ENCODE results near the gene COL15A1. TPM values are rescaled to one million over a fixed set of nuclear protein-coding genes. Genes with fewer than 3 reads are reported as not detected.

COL15A1 gene
- total and polyA plus RNA-seq, 2 donors (not counting 1 experiment from before 2014, with no cell fraction given), result not detected

DNA sequence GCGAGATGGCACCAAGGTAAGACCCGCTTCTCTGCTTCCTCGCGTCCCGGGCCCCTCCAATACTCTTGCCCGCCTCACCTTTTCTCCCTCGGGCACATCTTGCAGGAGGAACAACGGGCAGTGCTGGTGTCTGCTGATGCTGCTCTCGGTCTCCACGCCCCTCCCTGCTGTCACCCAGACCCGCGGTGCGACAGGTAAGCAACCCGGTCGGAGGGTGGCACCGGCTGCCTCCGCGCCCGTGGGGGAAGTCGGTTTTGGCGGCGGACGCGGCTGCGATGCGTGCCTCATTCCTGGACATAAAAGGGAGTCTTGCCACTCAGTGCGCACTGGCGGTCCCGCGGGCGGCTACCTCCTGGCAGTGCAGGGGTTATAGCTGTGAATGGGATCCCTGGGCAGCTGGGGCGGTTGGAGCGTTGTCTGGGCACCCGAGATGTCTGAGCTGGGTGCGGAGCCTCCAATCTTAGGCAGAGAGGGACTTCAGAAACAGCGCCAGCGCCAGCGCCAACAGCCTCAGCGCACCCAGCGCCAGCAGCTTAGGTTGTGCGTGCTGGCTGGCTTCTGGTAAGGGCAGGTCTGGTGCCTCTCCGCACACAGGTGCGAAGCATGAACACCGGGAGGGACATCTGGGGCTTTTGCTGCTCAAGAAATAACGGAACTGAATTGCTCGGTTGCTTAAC, 488 bp downstream of the COL15A1 start:
- Histone ChIP-seq H3K9ac (ENCODE audit: low read length) (no peak overlapping the region), H3K79me2 (ENCODE audit: control insufficient read depth, insufficient read depth, low read length) (no peaks in the 10 kb centered on the region), H3K4me3 (ENCODE audit: control extremely low read depth in 1 of 5, extremely low read depth in 1 of 5, insufficient read depth in 1 of 5, low read depth in 2 of 5, low read length in 4 of 5) (no peak overlapping the region), H3K4me1 (ENCODE audit: control insufficient read depth in 2 of 2, insufficient read depth in 2 of 2, low read length in 2 of 2) (peaks cover 6 to 9% of the 10 kb centered on the region in 2 donors), H3K9me3 (ENCODE audit: control extremely low read depth in 1 of 3, control insufficient read depth in 2 of 3, insufficient read depth in 1 of 3, low read length in 2 of 3) (peaks cover 0 to 7% (median 0%) of the 10 kb centered on the region in 3 donors), H3K27ac (ENCODE audit: low read length in 2 of 2) (no peak overlapping the region), H3K27me3 (replicated peaks in 1 of 4; ENCODE audit: control extremely low read depth in 1 of 4, control insufficient read depth in 3 of 4, insufficient read depth in 4 of 4, low read length in 3 of 4) (peaks cover 0 to 45% (median 30%) of the 10 kb centered on the region in 4 experiments), H3K4me2 (replicated peaks; ENCODE audit: low read depth, low read length, poor library complexity, severe bottlenecking) (peak overlapping the region; percentile 57), H2AFZ (ENCODE audit: insufficient read depth, low read depth, low read length, poor library complexity, severe bottlenecking) (peak overlapping the region; percentile 49), H3K36me3 (replicated peaks in 1 of 2; ENCODE audit: control extremely low read depth in 1 of 2, control insufficient read depth in 1 of 2, extremely low read depth in 1 of 2, insufficient read depth in 2 of 2, low read length in 1 of 2) (no peaks in the 10 kb centered on the region), H4K20me1 (ENCODE audit: control insufficient read depth, insufficient read depth, low read length, poor library complexity, severe bottlenecking) (no peaks in the 10 kb centered on the region)
- ChIA-PET POLR2A (no interaction called here), CTCF (no interaction called here)
- Mint-ChIP-seq H3K9me3 (ENCODE audit: insufficient read depth) (no peaks in the 10 kb centered on the region), H3K27me3 (peaks cover 74% of the 10 kb centered on the region), H3K4me3 (peak overlapping the region; percentile 59), H3K4me1 (peaks cover 11% of the 10 kb centered on the region), H3K27ac (no peak overlapping the region)
- DNase-seq (peak; percentile 13), ATAC-seq (ENCODE audit: low read depth) (no peak)
- TF ChIP-seq, protein P1, sequence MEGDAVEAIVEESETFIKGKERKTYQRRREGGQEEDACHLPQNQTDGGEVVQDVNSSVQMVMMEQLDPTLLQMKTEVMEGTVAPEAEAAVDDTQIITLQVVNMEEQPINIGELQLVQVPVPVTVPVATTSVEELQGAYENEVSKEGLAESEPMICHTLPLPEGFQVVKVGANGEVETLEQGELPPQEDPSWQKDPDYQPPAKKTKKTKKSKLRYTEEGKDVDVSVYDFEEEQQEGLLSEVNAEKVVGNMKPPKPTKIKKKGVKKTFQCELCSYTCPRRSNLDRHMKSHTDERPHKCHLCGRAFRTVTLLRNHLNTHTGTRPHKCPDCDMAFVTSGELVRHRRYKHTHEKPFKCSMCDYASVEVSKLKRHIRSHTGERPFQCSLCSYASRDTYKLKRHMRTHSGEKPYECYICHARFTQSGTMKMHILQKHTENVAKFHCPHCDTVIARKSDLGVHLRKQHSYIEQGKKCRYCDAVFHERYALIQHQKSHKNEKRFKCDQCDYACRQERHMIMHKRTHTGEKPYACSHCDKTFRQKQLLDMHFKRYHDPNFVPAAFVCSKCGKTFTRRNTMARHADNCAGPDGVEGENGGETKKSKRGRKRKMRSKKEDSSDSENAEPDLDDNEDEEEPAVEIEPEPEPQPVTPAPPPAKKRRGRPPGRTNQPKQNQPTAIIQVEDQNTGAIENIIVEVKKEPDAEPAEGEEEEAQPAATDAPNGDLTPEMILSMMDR (IDR thresholded peaks at IDR 0.05), result no peak
- TF ChIP-seq EZH2 (IDR thresholded peaks at IDR 0.05; ENCODE audit: borderline replicate concordance, insufficient read depth, low read depth, low read length, poor library complexity, severe bottlenecking), result peak; percentile 45
- intact Hi-C loops (cut with micrococcal nuclease), result no loop called here
- 6% methylated on average over 46 of the region's 46 CpGs for WGBS (ENCODE audit: insufficient coverage)

DNA sequence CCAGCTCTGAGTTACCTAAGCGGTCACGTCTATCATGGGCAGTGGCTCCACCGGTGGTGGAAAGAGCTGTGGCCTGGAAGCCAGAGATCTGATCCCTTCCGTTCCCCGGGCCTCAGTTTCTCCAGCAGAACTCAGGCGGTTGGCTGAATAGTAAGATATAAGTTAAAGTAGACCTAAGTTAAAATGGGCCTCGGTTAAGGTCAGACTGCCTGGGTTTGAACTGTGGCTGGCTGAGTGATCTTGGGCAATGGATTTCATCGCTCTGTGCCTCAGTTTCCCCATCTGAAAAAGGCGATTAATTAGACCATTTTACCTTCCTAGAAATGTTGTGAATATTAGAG, 997 bp downstream of the COL15A1 start:
- H3K4me1 ChIP-seq (ENCODE audit: control insufficient read depth in 2 of 2, insufficient read depth in 2 of 2, low read length in 2 of 2), result peaks cover 6 to 9% of the 10 kb centered on the region in 2 donors
- no peaks in the 10 kb centered on the region for H3K36me3 ChIP-seq (replicated peaks in 1 of 2; ENCODE audit: control extremely low read depth in 1 of 2, control insufficient read depth in 1 of 2, extremely low read depth in 1 of 2, insufficient read depth in 2 of 2, low read length in 1 of 2)
- peaks cover 76% of the 10 kb centered on the region for H3K27me3 Mint-ChIP-seq
- ChIA-PET CTCF (no interaction called here), POLR2A (no interaction called here)
- H3K4me3 Mint-ChIP-seq, result peak overlapping the region; percentile 59
- no peaks in the 10 kb centered on the region for H4K20me1 ChIP-seq (ENCODE audit: control insufficient read depth, insufficient read depth, low read length, poor library complexity, severe bottlenecking)
- H3K27me3 ChIP-seq (replicated peaks in 1 of 4; ENCODE audit: control extremely low read depth in 1 of 4, control insufficient read depth in 3 of 4, insufficient read depth in 4 of 4, low read length in 3 of 4), result peaks cover 0 to 44% (median 29%) of the 10 kb centered on the region in 4 experiments
- H3K27ac Mint-ChIP-seq, result no peak overlapping the region
- no peak overlapping the region for H3K27ac ChIP-seq (ENCODE audit: low read length in 2 of 2)
- TF ChIP-seq, protein P1 (IDR thresholded peaks at IDR 0.05), result no peak
- no peak for TF ChIP-seq EZH2 (IDR thresholded peaks at IDR 0.05; ENCODE audit: borderline replicate concordance, insufficient read depth, low read depth, low read length, poor library complexity, severe bottlenecking)
- peaks cover 0 to 7% (median 0%) of the 10 kb centered on the region in 3 donors for H3K9me3 ChIP-seq (ENCODE audit: control extremely low read depth in 1 of 3, control insufficient read depth in 2 of 3, insufficient read depth in 1 of 3, low read length in 2 of 3)
- H3K79me2 ChIP-seq (ENCODE audit: control insufficient read depth, insufficient read depth, low read length), result no peaks in the 10 kb centered on the region
- H2AFZ ChIP-seq (ENCODE audit: insufficient read depth, low read depth, low read length, poor library complexity, severe bottlenecking), result peak overlapping the region; percentile 49
- H3K4me2 ChIP-seq (replicated peaks; ENCODE audit: low read depth, low read length, poor library complexity, severe bottlenecking), result peak overlapping the region; percentile 57
- H3K4me1 Mint-ChIP-seq, result peaks cover 11% of the 10 kb centered on the region
- intact Hi-C loops (cut with micrococcal nuclease), result no loop called here
- ATAC-seq (ENCODE audit: low read depth) (no peak), DNase-seq (no peak)
- no peaks in the 10 kb centered on the region for H3K9me3 Mint-ChIP-seq (ENCODE audit: insufficient read depth)
- 51% methylated on average over 5 of the region's 9 CpGs for whole genome bisulfite sequencing (ENCODE audit: insufficient coverage)
- no peak overlapping the region for H3K9ac ChIP-seq (ENCODE audit: low read length)
- no peak overlapping the region for H3K4me3 ChIP-seq (ENCODE audit: control extremely low read depth in 1 of 5, extremely low read depth in 1 of 5, insufficient read depth in 1 of 5, low read depth in 2 of 5, low read length in 4 of 5)
